ENCODE data around the gene C1QTNF1. TPM values are rescaled to one million over a fixed set of nuclear protein-coding genes. Genes with fewer than 3 reads are reported as not detected.

The C1QTNF1 gene, protein sequence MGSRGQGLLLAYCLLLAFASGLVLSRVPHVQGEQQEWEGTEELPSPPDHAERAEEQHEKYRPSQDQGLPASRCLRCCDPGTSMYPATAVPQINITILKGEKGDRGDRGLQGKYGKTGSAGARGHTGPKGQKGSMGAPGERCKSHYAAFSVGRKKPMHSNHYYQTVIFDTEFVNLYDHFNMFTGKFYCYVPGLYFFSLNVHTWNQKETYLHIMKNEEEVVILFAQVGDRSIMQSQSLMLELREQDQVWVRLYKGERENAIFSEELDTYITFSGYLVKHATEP
- total RNA-seq (ENCODE audit: low replicate concordance), result 42.1 and 44.3 TPM in 2 replicates

DNA sequence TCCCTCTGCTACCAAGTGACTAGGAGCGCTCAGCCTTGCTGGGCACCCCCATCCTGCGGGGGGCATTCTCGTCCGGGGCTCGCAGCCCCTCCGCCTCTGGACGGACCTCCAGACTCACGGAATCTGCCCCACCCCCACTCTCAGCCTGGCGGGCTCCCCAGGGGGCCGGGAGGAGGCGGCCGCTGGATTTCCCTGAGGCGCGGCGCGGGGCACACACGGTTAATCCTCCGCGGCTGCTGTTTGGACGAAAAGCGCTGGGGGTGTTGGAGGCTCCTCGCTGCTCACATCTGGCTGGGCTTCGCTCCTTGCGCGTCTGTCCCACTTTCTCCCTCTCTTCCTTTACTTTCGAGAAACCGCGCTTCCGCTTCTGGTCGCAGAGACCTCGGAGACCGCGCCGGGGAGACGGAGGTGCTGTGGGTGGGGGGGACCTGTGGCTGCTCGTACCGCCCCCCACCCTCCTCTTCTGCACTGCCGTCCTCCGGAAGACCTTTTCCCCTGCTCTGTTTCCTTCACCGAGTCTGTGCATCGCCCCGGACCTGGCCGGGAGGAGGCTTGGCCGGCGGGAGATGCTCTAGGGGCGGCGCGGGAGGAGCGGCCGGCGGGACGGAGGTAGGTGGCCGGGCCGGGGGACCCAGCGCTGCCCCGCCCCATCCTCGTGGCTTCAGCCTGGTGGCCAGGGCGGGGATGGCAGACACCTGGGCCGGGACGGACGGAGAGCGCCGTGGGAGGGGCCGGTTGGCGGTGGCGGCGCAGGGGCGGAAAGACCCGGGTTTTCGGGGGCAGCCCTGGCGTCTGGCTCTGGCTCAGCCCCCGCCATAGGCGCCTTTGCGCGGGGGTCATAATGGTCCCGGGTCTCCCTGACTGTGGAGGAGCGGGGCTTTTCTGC is at the start of gene C1QTNF1:
Gene C1QTNF1, plus strand, starts transcription at position 284 of the 886 bp plus-strand sequence. CDS start 19,800 bp downstream, outside the sequence.
- H3K4me3 ChIP-seq (ENCODE audit: low read depth, low read length), result peak within 1 kb of the TSS; percentile 73
- DNase-seq (ENCODE audit: low read depth), result peak; percentile 62
- TF ChIP-seq CTCF (IDR thresholded peaks at IDR 0.05; ENCODE audit: insufficient read depth, low read length), result peak; percentile 36

- no peak for TF ChIP-seq CTCF (IDR thresholded peaks at IDR 0.05; ENCODE audit: insufficient read depth, low read length)
- peak; percentile 89 for DNase-seq (ENCODE audit: low read depth)
- peak overlapping the region; percentile 25 for H3K4me3 ChIP-seq (ENCODE audit: low read depth, low read length)
Observed at GRCh38 chr17:78974635-78975591, 49.1 kb upstream of the C1QTNF1 start.

- H3K4me3 ChIP-seq (ENCODE audit: low read depth, low read length), result no peak overlapping the region
- TF ChIP-seq CTCF (IDR thresholded peaks at IDR 0.05; ENCODE audit: insufficient read depth, low read length), result no peak
- DNase-seq (ENCODE audit: low read depth), result no peak
Observed at GRCh38 chr17:78976907-78977680, 46.9 kb upstream of the C1QTNF1 start.

- DNase-seq (ENCODE audit: low read depth), result no peak
- no peak for TF ChIP-seq CTCF (IDR thresholded peaks at IDR 0.05; ENCODE audit: insufficient read depth, low read length)
- H3K4me3 ChIP-seq (ENCODE audit: low read depth, low read length), result no peak overlapping the region
Observed at GRCh38 chr17:78977681-78977943, 46.4 kb upstream of the C1QTNF1 start.

DNA sequence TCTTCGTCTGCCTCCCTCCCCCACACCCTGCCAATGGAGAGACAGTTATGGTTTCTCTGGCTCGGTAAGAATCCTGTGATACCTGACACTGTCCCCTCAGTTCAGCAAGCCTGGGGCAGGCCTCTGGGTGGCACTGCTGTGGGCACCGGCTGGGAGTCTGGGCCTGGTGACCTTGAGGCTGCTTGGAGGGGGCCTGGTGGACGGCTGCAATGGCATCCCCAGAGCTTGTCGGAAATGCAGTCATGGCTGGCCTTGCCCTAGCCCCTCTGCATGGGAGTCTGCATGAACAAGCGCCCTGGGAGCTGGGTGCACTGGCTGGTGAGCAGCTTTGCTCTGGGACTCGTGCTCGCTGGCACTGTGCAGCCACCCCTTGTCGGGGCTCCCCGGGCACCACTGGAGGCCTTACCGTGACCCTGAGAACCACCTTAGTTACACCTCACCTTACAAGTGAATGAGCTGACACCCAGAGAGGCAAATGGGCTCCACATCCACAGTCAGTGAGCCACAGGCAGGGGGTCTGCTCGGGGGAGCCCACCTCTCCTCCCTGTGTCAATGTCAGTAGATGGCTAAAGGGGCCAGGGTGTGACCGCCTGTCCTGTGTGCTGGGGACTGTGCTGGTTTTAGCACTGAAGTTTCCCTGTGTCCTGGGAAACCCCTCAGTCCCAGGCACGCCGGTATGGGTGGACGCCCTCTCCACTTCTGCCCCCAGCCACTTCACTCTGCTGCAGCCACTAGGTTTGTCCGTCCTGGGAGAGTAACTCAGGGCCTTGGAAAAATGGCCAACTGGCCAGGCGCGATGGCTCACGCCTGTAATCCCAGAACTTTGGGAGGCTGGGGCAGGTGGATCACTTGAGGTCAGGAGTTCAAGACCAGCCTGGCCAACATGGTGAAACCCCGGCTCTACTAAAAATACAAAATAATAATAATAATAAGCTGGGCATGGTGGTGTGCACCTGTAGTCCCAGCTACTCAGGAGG is 45.7 kb upstream of the C1QTNF1 start:
- DNase-seq (ENCODE audit: low read depth), result no peak
- H3K4me3 ChIP-seq (ENCODE audit: low read depth, low read length), result peak overlapping the region; percentile 17
- TF ChIP-seq CTCF (IDR thresholded peaks at IDR 0.05; ENCODE audit: insufficient read depth, low read length), result no peak

Measured in fibroblast of the aortic adventitia (primary cell).